ENCODE measurements around the gene PTPRJ. TPM values are rescaled to one million over a fixed set of nuclear protein-coding genes. Genes with fewer than 3 reads are reported as not detected.

Gene PTPRJ
- total and polyA plus RNA-seq, 5 donors from 2014 or later = 13.8 to 81.8 (median 19.0) TPM

- Mint-ChIP-seq H3K27ac (peak overlapping the region; percentile 78 to 94 (median 93)), H3K27me3 (no peaks in the 10 kb centered on the region), H3K4me3 (peak overlapping the region; percentile 59 to 86 (median 80)), H3K36me3 (peaks cover 3% of the 10 kb centered on the region), H3K9me3 (no peaks in the 10 kb centered on the region), H3K4me1 (peaks cover 28 to 82% (median 59%) of the 10 kb centered on the region in 4 donors)
- Histone ChIP-seq H3K4me1 (ENCODE audit: control insufficient read depth, insufficient read depth, low read length, poor library complexity, severe bottlenecking) (peaks cover 43% of the 10 kb centered on the region), H3K9me3 (ENCODE audit: control insufficient read depth in 2 of 2, low read length in 2 of 2) (no peaks in the 10 kb centered on the region), H3K27ac (ENCODE audit: insufficient read depth, low read length, poor library complexity, severe bottlenecking) (peak overlapping the region; percentile 66), H3K27me3 (ENCODE audit: control insufficient read depth, insufficient read depth, low read length) (no peaks in the 10 kb centered on the region), H3K4me3 (ENCODE audit: low read depth, low read length) (peak overlapping the region; percentile 72), H3K36me3 (ENCODE audit: control insufficient read depth, insufficient read depth, low read length) (peaks cover 6% of the 10 kb centered on the region)
- DNase-seq (no peak), ATAC-seq (ENCODE audit: low read depth in 2 of 2) (no peak)
Observed at GRCh38 chr11:47991894-47992293, 11.5 kb downstream of the PTPRJ start.

GRCh38 chr11:47992959-47993820, 12.8 kb downstream of the PTPRJ start:
- Histone ChIP-seq H3K27ac (ENCODE audit: insufficient read depth, low read length, poor library complexity, severe bottlenecking) (no peak overlapping the region), H3K4me1 (ENCODE audit: control insufficient read depth, insufficient read depth, low read length, poor library complexity, severe bottlenecking) (peaks cover 45% of the 10 kb centered on the region), H3K27me3 (ENCODE audit: control insufficient read depth, insufficient read depth, low read length) (no peaks in the 10 kb centered on the region), H3K4me3 (ENCODE audit: low read depth, low read length) (no peak overlapping the region), H3K9me3 (ENCODE audit: control insufficient read depth in 2 of 2, low read length in 2 of 2) (no peaks in the 10 kb centered on the region), H3K36me3 (ENCODE audit: control insufficient read depth, insufficient read depth, low read length) (peaks cover 7% of the 10 kb centered on the region)
- no peak for DNase-seq
- Mint-ChIP-seq H3K27ac (peak overlapping the region; percentile 79 to 89 (median 83)), H3K4me1 (peaks cover 26 to 85% (median 62%) of the 10 kb centered on the region in 4 donors), H3K4me3 (peak overlapping the region in 3 of 4 donors; percentile 23 to 51 (median 48)), H3K36me3 (peaks cover 8% of the 10 kb centered on the region), H3K27me3 (no peaks in the 10 kb centered on the region), H3K9me3 (no peaks in the 10 kb centered on the region)
- ATAC-seq (ENCODE audit: low read depth in 2 of 2) = no peak

GRCh38 chr11:47994417-47994816, 14.1 kb downstream of the PTPRJ start:
- no peak for DNase-seq
- Mint-ChIP-seq H3K4me1 (peaks cover 34 to 89% (median 71%) of the 10 kb centered on the region in 4 donors), H3K9me3 (no peaks in the 10 kb centered on the region), H3K4me3 (peak overlapping the region in 1 of 4 donors; percentile 63), H3K27ac (peak overlapping the region in 1 of 3 donors; percentile 46), H3K36me3 (peaks cover 8% of the 10 kb centered on the region), H3K27me3 (no peaks in the 10 kb centered on the region)
- H3K27me3 ChIP-seq (ENCODE audit: control insufficient read depth, insufficient read depth, low read length) = no peaks in the 10 kb centered on the region
- no peak for ATAC-seq (ENCODE audit: low read depth in 2 of 2)
- peaks cover 7% of the 10 kb centered on the region for H3K36me3 ChIP-seq (ENCODE audit: control insufficient read depth, insufficient read depth, low read length)
- peaks cover 57% of the 10 kb centered on the region for H3K4me1 ChIP-seq (ENCODE audit: control insufficient read depth, insufficient read depth, low read length, poor library complexity, severe bottlenecking)
- H3K4me3 ChIP-seq (ENCODE audit: low read depth, low read length) = no peak overlapping the region
- H3K27ac ChIP-seq (ENCODE audit: insufficient read depth, low read length, poor library complexity, severe bottlenecking) = no peak overlapping the region
- H3K9me3 ChIP-seq (ENCODE audit: control insufficient read depth in 2 of 2, low read length in 2 of 2) = no peaks in the 10 kb centered on the region

- H3K27ac Mint-ChIP-seq = peak overlapping the region in 2 of 3 donors; percentile 46 to 76
- Histone ChIP-seq H3K9me3 (ENCODE audit: control insufficient read depth in 2 of 2, low read length in 2 of 2) (no peaks in the 10 kb centered on the region), H3K27ac (ENCODE audit: insufficient read depth, low read length, poor library complexity, severe bottlenecking) (no peak overlapping the region)
Observed at GRCh38 chr11:47995360-47995769, 15.0 kb downstream of the PTPRJ start.

GRCh38 chr11:47997063-47998053, 17.0 kb downstream of the PTPRJ start:
- Mint-ChIP-seq H3K4me1 (peaks cover 24 to 88% (median 69%) of the 10 kb centered on the region in 4 donors), H3K9me3 (no peaks in the 10 kb centered on the region), H3K36me3 (peaks cover 8% of the 10 kb centered on the region), H3K27ac (peak overlapping the region; percentile 96 to 97 (median 97)), H3K27me3 (no peaks in the 10 kb centered on the region), H3K4me3 (peak overlapping the region; percentile 36 to 85 (median 62))
- H3K27ac ChIP-seq (ENCODE audit: insufficient read depth, low read length, poor library complexity, severe bottlenecking) = peak overlapping the region; percentile 93
- no peaks in the 10 kb centered on the region for H3K27me3 ChIP-seq (ENCODE audit: control insufficient read depth, insufficient read depth, low read length)
- DNase-seq (no peak), ATAC-seq (ENCODE audit: low read depth in 2 of 2) (no peak)
- no peaks in the 10 kb centered on the region for H3K9me3 ChIP-seq (ENCODE audit: control insufficient read depth in 2 of 2, low read length in 2 of 2)
- peak overlapping the region; percentile 6 for H3K4me3 ChIP-seq (ENCODE audit: low read depth, low read length)
- H3K4me1 ChIP-seq (ENCODE audit: control insufficient read depth, insufficient read depth, low read length, poor library complexity, severe bottlenecking) = peaks cover 70% of the 10 kb centered on the region
- H3K36me3 ChIP-seq (ENCODE audit: control insufficient read depth, insufficient read depth, low read length) = peaks cover 7% of the 10 kb centered on the region

More at GRCh38 chr11:47995360-47995769, 15.0 kb downstream of the PTPRJ start:
- peaks cover 29 to 89% (median 70%) of the 10 kb centered on the region in 4 donors for H3K4me1 Mint-ChIP-seq
- Histone ChIP-seq H3K36me3 (ENCODE audit: control insufficient read depth, insufficient read depth, low read length) (peaks cover 7% of the 10 kb centered on the region), H3K4me1 (ENCODE audit: control insufficient read depth, insufficient read depth, low read length, poor library complexity, severe bottlenecking) (peaks cover 67% of the 10 kb centered on the region), H3K4me3 (ENCODE audit: low read depth, low read length) (no peak overlapping the region), H3K27me3 (ENCODE audit: control insufficient read depth, insufficient read depth, low read length) (no peaks in the 10 kb centered on the region)
- peaks cover 8% of the 10 kb centered on the region for H3K36me3 Mint-ChIP-seq
- DNase-seq = no peak
- peak overlapping the region in 3 of 4 donors; percentile 8 to 92 (median 63) for H3K4me3 Mint-ChIP-seq
- H3K9me3 Mint-ChIP-seq = no peaks in the 10 kb centered on the region
- no peaks in the 10 kb centered on the region for H3K27me3 Mint-ChIP-seq
- no peak for ATAC-seq (ENCODE audit: low read depth in 2 of 2)

DNA sequence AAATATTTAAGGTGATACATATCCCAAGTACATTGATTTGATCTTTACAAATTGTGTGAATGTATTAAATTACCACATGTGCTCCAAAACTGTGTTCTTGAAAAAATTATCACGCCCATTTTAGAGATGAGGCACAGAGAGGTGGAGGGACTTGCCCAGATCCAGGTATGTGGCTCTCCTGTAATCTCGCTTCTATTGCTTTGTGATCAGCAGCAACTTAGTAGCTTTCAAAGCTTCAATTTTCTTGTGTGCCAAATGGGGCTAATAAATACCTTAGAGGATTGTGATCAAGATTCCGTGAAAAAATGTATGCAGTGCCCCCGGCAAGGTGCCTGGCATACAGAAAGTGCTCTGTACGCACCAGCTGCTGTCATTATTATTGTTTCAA, 18.0 kb downstream of the PTPRJ start:
- Histone ChIP-seq H3K4me1 (ENCODE audit: control insufficient read depth, insufficient read depth, low read length, poor library complexity, severe bottlenecking) (peaks cover 74% of the 10 kb centered on the region), H3K9me3 (ENCODE audit: control insufficient read depth in 2 of 2, low read length in 2 of 2) (no peaks in the 10 kb centered on the region), H3K27ac (ENCODE audit: insufficient read depth, low read length, poor library complexity, severe bottlenecking) (peak overlapping the region; percentile 93), H3K36me3 (ENCODE audit: control insufficient read depth, insufficient read depth, low read length) (peaks cover 7% of the 10 kb centered on the region), H3K27me3 (ENCODE audit: control insufficient read depth, insufficient read depth, low read length) (no peaks in the 10 kb centered on the region), H3K4me3 (ENCODE audit: low read depth, low read length) (peak overlapping the region; percentile 54)
- no peak for DNase-seq
- H3K4me1 Mint-ChIP-seq = peaks cover 18 to 87% (median 63%) of the 10 kb centered on the region in 4 donors
- H3K27ac Mint-ChIP-seq = peak overlapping the region; percentile 96 to 97 (median 97)
- no peaks in the 10 kb centered on the region for H3K9me3 Mint-ChIP-seq
- ATAC-seq (ENCODE audit: low read depth in 2 of 2) = no peak
- H3K4me3 Mint-ChIP-seq = peak overlapping the region; percentile 5 to 80 (median 74)
- H3K36me3 Mint-ChIP-seq = peaks cover 8% of the 10 kb centered on the region
- no peaks in the 10 kb centered on the region for H3K27me3 Mint-ChIP-seq

DNA sequence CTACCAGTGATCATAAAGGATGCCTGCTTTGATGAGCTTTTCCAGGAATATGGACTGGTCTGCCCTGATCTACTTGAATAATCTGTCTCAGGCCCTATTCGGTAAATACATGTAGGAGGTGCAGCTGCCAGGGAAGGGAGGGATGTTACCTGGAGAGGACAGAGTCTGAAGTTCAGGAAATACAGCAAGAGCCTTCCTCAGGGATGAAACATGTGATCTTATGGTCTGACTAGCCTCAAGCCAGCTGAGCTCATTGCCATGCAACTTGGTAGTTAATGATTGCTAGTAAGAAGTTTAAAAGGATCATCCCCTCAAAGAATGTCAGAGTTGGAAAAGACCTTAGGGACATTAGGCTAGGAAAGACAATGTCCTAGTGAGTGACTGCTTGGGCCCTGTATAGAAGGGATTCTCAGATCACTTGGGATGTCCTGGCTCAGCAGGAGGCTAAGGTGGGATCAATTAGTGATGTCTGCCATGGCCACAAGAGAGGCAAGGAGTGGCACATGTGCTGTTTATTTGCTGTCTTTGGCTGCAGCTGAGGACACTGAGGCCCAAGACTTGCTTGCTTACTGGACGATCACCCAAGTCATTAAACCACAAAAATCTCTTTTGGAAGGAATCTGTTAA, 18.5 kb downstream of the PTPRJ start:
- H3K4me3 Mint-ChIP-seq = peak overlapping the region; percentile 73 to 80 (median 74)
- peaks cover 7% of the 10 kb centered on the region for H3K36me3 ChIP-seq (ENCODE audit: control insufficient read depth, insufficient read depth, low read length)
- DNase-seq (no peak), ATAC-seq (ENCODE audit: low read depth in 2 of 2) (no peak)
- no peaks in the 10 kb centered on the region for H3K27me3 Mint-ChIP-seq
- H3K4me1 ChIP-seq (ENCODE audit: control insufficient read depth, insufficient read depth, low read length, poor library complexity, severe bottlenecking) = peaks cover 79% of the 10 kb centered on the region
- H3K27ac Mint-ChIP-seq = peak overlapping the region; percentile 96 to 97 (median 97)
- no peaks in the 10 kb centered on the region for H3K9me3 ChIP-seq (ENCODE audit: control insufficient read depth in 2 of 2, low read length in 2 of 2)
- H3K27me3 ChIP-seq (ENCODE audit: control insufficient read depth, insufficient read depth, low read length) = no peaks in the 10 kb centered on the region
- H3K9me3 Mint-ChIP-seq = no peaks in the 10 kb centered on the region
- peak overlapping the region; percentile 93 for H3K27ac ChIP-seq (ENCODE audit: insufficient read depth, low read length, poor library complexity, severe bottlenecking)
- H3K36me3 Mint-ChIP-seq = peaks cover 8% of the 10 kb centered on the region
- peak overlapping the region; percentile 54 for H3K4me3 ChIP-seq (ENCODE audit: low read depth, low read length)
- H3K4me1 Mint-ChIP-seq = peaks cover 18 to 87% (median 61%) of the 10 kb centered on the region in 4 donors
